NT2/D1 (cell line): ENCODE results near the gene HOXD4.

Source experiments
- SUZ12 ChIP-seq: IDR thresholded peaks from 2 replicates; pipeline ENCODE4 v1.6.1; 2011; ENCODE audit not compliant: insufficient read length, insufficient read depth; ENCODE audit errors: extremely low read depth
- ZNF274 ChIP-seq: IDR thresholded peaks from 2 replicates; pipeline ENCODE4 v1.6.1; 2011; ENCODE audit warnings: mild to moderate bottlenecking, low read depth, low read length

DNA sequence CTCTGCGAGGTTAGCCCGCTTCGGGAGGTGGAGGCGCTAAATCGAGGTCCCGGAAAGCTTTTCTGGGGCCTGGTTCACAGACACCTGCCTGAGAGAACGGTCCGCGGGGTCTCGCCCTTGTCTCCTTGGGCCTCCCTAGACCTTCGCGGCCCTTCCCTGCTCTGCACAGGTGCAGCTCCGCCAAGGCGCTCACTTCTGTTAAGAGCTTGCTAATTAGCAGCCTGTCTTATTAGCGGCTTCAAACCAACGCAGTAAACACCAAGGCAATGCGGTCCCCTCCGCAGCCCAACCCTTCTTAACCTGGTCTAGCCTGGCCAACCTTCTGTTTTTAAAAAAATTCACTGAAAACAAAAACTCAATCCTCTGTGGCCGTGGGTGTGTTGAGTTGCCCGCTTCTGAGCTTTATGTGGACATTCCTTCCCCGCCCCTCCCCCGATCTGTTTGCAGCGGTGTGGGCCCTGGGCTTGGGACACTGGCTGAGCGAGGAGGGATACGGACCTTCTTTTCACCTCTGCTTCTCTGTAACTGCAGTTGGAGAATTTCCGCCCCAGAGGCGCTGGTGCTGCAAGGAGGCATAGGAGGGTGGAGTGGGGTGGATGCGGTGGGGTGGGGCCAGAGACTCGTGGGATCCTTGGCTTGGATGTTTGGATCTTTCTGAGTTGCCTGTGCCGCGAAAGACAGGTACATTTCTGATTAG is 3.4 kb upstream of the HOXD4 start:
- TF ChIP-seq ZNF274: no peak
- TF ChIP-seq SUZ12: no peak
